Measurements from ENCODE around the gene ACAA2.

DNA sequence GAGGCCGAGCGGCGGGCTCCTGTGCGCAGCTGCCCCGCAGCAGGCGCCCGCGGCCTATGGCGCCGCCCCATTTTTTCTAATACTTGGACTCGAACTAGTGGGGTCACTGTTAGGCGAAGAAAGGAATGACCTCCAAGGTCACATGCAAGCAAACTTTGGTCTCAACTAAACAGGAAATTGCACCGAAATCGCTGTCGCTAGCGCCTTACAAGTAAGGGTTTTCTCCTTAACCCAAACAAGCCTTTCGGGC, 339 bp downstream of the ACAA2 start:
- TF ChIP-seq, protein P1, sequence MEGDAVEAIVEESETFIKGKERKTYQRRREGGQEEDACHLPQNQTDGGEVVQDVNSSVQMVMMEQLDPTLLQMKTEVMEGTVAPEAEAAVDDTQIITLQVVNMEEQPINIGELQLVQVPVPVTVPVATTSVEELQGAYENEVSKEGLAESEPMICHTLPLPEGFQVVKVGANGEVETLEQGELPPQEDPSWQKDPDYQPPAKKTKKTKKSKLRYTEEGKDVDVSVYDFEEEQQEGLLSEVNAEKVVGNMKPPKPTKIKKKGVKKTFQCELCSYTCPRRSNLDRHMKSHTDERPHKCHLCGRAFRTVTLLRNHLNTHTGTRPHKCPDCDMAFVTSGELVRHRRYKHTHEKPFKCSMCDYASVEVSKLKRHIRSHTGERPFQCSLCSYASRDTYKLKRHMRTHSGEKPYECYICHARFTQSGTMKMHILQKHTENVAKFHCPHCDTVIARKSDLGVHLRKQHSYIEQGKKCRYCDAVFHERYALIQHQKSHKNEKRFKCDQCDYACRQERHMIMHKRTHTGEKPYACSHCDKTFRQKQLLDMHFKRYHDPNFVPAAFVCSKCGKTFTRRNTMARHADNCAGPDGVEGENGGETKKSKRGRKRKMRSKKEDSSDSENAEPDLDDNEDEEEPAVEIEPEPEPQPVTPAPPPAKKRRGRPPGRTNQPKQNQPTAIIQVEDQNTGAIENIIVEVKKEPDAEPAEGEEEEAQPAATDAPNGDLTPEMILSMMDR (conservative IDR thresholded peaks at IDR 0.05; ENCODE audit: low read depth in 2 of 2) = no peak
- TF ChIP-seq EZH2 (IDR thresholded peaks at IDR 0.05; ENCODE audit: low read depth, unreplicated experiment) (no peak), ZNF114 (CRISPR knock-in tag; IDR thresholded peaks at IDR 0.05) (no peak), POLR2AphosphoS5 (IDR thresholded peaks at IDR 0.05; ENCODE audit: low read depth) (no peak), EZH2phosphoT487 (IDR thresholded peaks at IDR 0.05; ENCODE audit: unreplicated experiment) (no peak), ZNF331 (CRISPR knock-in tag; IDR thresholded peaks at IDR 0.05; ENCODE audit: low read depth) (no peak)

Measured in GM23338 (cell line).